HAP-1 (cell line): ENCODE results near the gene TRIM8.

Experiments
- DNase-seq, 2 experiments: peaks; one replicate each; pipeline ENCODE4 v3.0.0-alpha.2; 2016 to 2020; ENCODE audit warnings: low spot score in 2 of 2
- H3K27me3 ChIP-seq: fragments of 250-450 bp; sonication (Bioruptor Pico); 2 replicates; pipeline ENCODE4 v1.5.1; 2020; ENCODE audit warnings: low read depth, mild to moderate bottlenecking, moderate library complexity
- H3K36me3 ChIP-seq: fragments of 250-450 bp; sonication (Bioruptor Pico); replicated peaks from 2 replicates; pipeline ENCODE4 v1.5.1; 2020; ENCODE audit warnings: mild to moderate bottlenecking
- H3K4me1 ChIP-seq: fragments of 250-450 bp; sonication (Bioruptor Pico); 2 replicates; pipeline ENCODE4 v1.5.1; 2020; ENCODE audit warnings: mild to moderate bottlenecking
- H3K4me3 ChIP-seq: fragments of 250-450 bp; sonication (Bioruptor Pico); 2 replicates; pipeline ENCODE4 v1.5.1; 2020; ENCODE audit warnings: mild to moderate bottlenecking, moderate library complexity
- H3K9me3 ChIP-seq: fragments of 250-450 bp; sonication (Bioruptor Pico); 2 replicates; pipeline ENCODE4 v1.5.1; 2020; ENCODE audit warnings: mild to moderate bottlenecking, moderate library complexity
- in situ Hi-C: fragments of 300-500 bp; cut with MboI; formaldehyde crosslinking; loops from 3 replicates; pipeline ENCODE4 v1.14.3; 2020; ENCODE audit warnings: low sequenced_read_pairs, inconsistent platforms, mixed read lengths

The TRIM8 gene

GRCh38 chr10:102605712-102606111, 38.6 kb upstream of the TRIM8 start:
- H3K4me1 ChIP-seq, result peaks cover 10% of the 10 kb centered on the region; the same call in 1 of the 2 replicates
- DNase-seq, result no peak
- H3K27me3 ChIP-seq, result no peaks in the 10 kb centered on the region
- no peak overlapping the region for H3K4me3 ChIP-seq
- in situ Hi-C loops, result no loop called here
- no peaks in the 10 kb centered on the region for H3K9me3 ChIP-seq
- H3K36me3 ChIP-seq, result peaks cover 16% of the 10 kb centered on the region

GRCh38 chr10:102608487-102608886, 35.8 kb upstream of the TRIM8 start:
- Histone ChIP-seq H3K36me3 (peaks cover 7% of the 10 kb centered on the region), H3K27me3 (no peaks in the 10 kb centered on the region), H3K9me3 (no peaks in the 10 kb centered on the region), H3K4me1 (peaks cover 10% of the 10 kb centered on the region; the same call in 1 of the 2 replicates), H3K4me3 (no peak overlapping the region)
- no peak for DNase-seq
- in situ Hi-C loops, result no loop called here

- no peaks in the 10 kb centered on the region for H3K27me3 ChIP-seq
- no peak for DNase-seq
- H3K4me1 ChIP-seq, result peaks cover 10% of the 10 kb centered on the region; the same call in 1 of the 2 replicates
- in situ Hi-C loops, result no loop called here
- H3K9me3 ChIP-seq, result no peaks in the 10 kb centered on the region
- H3K36me3 ChIP-seq, result no peaks in the 10 kb centered on the region; the same call in 1 of the 2 replicates
- no peak overlapping the region for H3K4me3 ChIP-seq
Observed at GRCh38 chr10:102610441-102610887, 33.8 kb upstream of the TRIM8 start.

GRCh38 chr10:102611514-102612087, 32.7 kb upstream of the TRIM8 start:
- Histone ChIP-seq H3K36me3 (peaks cover 5% of the 10 kb centered on the region; the same call in 1 of the 2 replicates), H3K9me3 (no peaks in the 10 kb centered on the region), H3K4me1 (peaks cover 10% of the 10 kb centered on the region; the same call in 1 of the 2 replicates), H3K4me3 (no peak overlapping the region), H3K27me3 (no peaks in the 10 kb centered on the region)
- in situ Hi-C loops, result no loop called here
- no peak for DNase-seq

- peaks cover 10% of the 10 kb centered on the region; the same call in 1 of the 2 replicates for H3K4me1 ChIP-seq
- in situ Hi-C loops, result no loop called here
- no peak overlapping the region for H3K4me3 ChIP-seq
- DNase-seq, result no peak
- no peaks in the 10 kb centered on the region for H3K27me3 ChIP-seq
- no peaks in the 10 kb centered on the region for H3K9me3 ChIP-seq
- peaks cover 13% of the 10 kb centered on the region for H3K36me3 ChIP-seq
Observed at GRCh38 chr10:102612964-102613275, 31.4 kb upstream of the TRIM8 start.

GRCh38 chr10:102613286-102613685, 31.0 kb upstream of the TRIM8 start:
- no peaks in the 10 kb centered on the region for H3K27me3 ChIP-seq
- in situ Hi-C loops, result no loop called here
- no peaks in the 10 kb centered on the region for H3K9me3 ChIP-seq
- peaks cover 14% of the 10 kb centered on the region for H3K36me3 ChIP-seq
- no peak for DNase-seq
- peaks cover 10% of the 10 kb centered on the region; the same call in 1 of the 2 replicates for H3K4me1 ChIP-seq
- H3K4me3 ChIP-seq, result no peak overlapping the region

GRCh38 chr10:102613785-102614184, 30.5 kb upstream of the TRIM8 start:
- in situ Hi-C loops, result no loop called here
- Histone ChIP-seq H3K4me3 (no peak overlapping the region), H3K36me3 (peaks cover 14% of the 10 kb centered on the region), H3K9me3 (no peaks in the 10 kb centered on the region), H3K27me3 (no peaks in the 10 kb centered on the region), H3K4me1 (peaks cover 6% of the 10 kb centered on the region; the same call in 1 of the 2 replicates)
- no peak for DNase-seq

GRCh38 chr10:102614888-102615287, 29.4 kb upstream of the TRIM8 start:
- H3K4me3 ChIP-seq, result no peak overlapping the region
- in situ Hi-C loops, result no loop called here
- DNase-seq, result no peak
- H3K27me3 ChIP-seq, result no peaks in the 10 kb centered on the region
- H3K4me1 ChIP-seq, result no peaks in the 10 kb centered on the region
- no peaks in the 10 kb centered on the region for H3K9me3 ChIP-seq
- H3K36me3 ChIP-seq, result peaks cover 14% of the 10 kb centered on the region

- Histone ChIP-seq H3K27me3 (no peaks in the 10 kb centered on the region), H3K4me1 (no peaks in the 10 kb centered on the region), H3K36me3 (peaks cover 14% of the 10 kb centered on the region), H3K4me3 (no peak overlapping the region), H3K9me3 (no peaks in the 10 kb centered on the region)
- in situ Hi-C loops, result no loop called here
- DNase-seq, result peak in 1 of 2 experiments; percentile 61
Observed at GRCh38 chr10:102615361-102615760, 28.9 kb upstream of the TRIM8 start.

GRCh38 chr10:102616066-102616770, 28.1 kb upstream of the TRIM8 start:
- Histone ChIP-seq H3K4me1 (no peaks in the 10 kb centered on the region), H3K4me3 (no peak overlapping the region), H3K9me3 (no peaks in the 10 kb centered on the region), H3K36me3 (peaks cover 14% of the 10 kb centered on the region), H3K27me3 (no peaks in the 10 kb centered on the region)
- DNase-seq, result no peak
- in situ Hi-C loops, result no loop called here

- H3K27me3 ChIP-seq, result no peaks in the 10 kb centered on the region
- no peaks in the 10 kb centered on the region for H3K9me3 ChIP-seq
- in situ Hi-C loops, result no loop called here
- DNase-seq, result no peak
- peaks cover 14% of the 10 kb centered on the region for H3K36me3 ChIP-seq
- no peak overlapping the region for H3K4me3 ChIP-seq
- no peaks in the 10 kb centered on the region for H3K4me1 ChIP-seq
Observed at GRCh38 chr10:102617041-102617440, 27.2 kb upstream of the TRIM8 start.

- no peak for DNase-seq
- in situ Hi-C loops, result no loop called here
- Histone ChIP-seq H3K4me1 (no peaks in the 10 kb centered on the region), H3K36me3 (peaks cover 14% of the 10 kb centered on the region), H3K9me3 (no peaks in the 10 kb centered on the region), H3K4me3 (no peak overlapping the region), H3K27me3 (no peaks in the 10 kb centered on the region)
Observed at GRCh38 chr10:102617816-102618215, 26.5 kb upstream of the TRIM8 start.

- H3K36me3 ChIP-seq, result peaks cover 14% of the 10 kb centered on the region
- H3K27me3 ChIP-seq, result no peaks in the 10 kb centered on the region
- in situ Hi-C loops, result no loop called here
- H3K4me3 ChIP-seq, result no peak overlapping the region
- H3K4me1 ChIP-seq, result no peaks in the 10 kb centered on the region
- H3K9me3 ChIP-seq, result no peaks in the 10 kb centered on the region
- no peak for DNase-seq
Observed at GRCh38 chr10:102619281-102619981, 24.8 kb upstream of the TRIM8 start.

- no peaks in the 10 kb centered on the region for H3K9me3 ChIP-seq
- H3K27me3 ChIP-seq, result no peaks in the 10 kb centered on the region
- peaks cover 14% of the 10 kb centered on the region for H3K36me3 ChIP-seq
- no peak overlapping the region for H3K4me3 ChIP-seq
- H3K4me1 ChIP-seq, result no peaks in the 10 kb centered on the region
- no peak for DNase-seq
- in situ Hi-C loops, result no loop called here
Observed at GRCh38 chr10:102620138-102620590, 24.1 kb upstream of the TRIM8 start.
